ENCODE measurements around the gene G6PC3.
"Not testable (repeated sequence)": the region's sequence is repeated elsewhere in the genome, so short reads cannot be mapped to it uniquely, and the experiment has no call there.

The G6PC3 gene

GRCh38 chr17:44110011-44110686 is 39.6 kb downstream of the G6PC3 start:
- DNase-seq, result no peak

GRCh38 chr17:44110823-44111633 is 40.5 kb downstream of the G6PC3 start:
- DNase-seq, result peak; percentile 63 to 81

GRCh38 chr17:44111777-44112176 is 41.2 kb downstream of the G6PC3 start:
- no peak for DNase-seq

- DNase-seq, result no peak
Observed at GRCh38 chr17:44112284-44113280, 42.0 kb downstream of the G6PC3 start.

- DNase-seq, result no peak
Observed at GRCh38 chr17:44113382-44113781, 42.8 kb downstream of the G6PC3 start.

GRCh38 chr17:44113868-44114840 is 43.6 kb downstream of the G6PC3 start:
- DNase-seq, result no peak

GRCh38 chr17:44115585-44116415 is 45.3 kb downstream of the G6PC3 start:
- no peak for DNase-seq

GRCh38 chr17:44117351-44117750 is 46.8 kb downstream of the G6PC3 start:
- DNase-seq, result no peak

GRCh38 chr17:44118427-44119050 is 48.0 kb downstream of the G6PC3 start:
- DNase-seq, result no peak

GRCh38 chr17:44119062-44119461 is 48.5 kb downstream of the G6PC3 start:
- DNase-seq, result no peak

GRCh38 chr17:44119798-44120197 is 49.3 kb downstream of the G6PC3 start:
- no peak for DNase-seq

- DNase-seq, result not testable (repeated sequence)
Observed at GRCh38 chr17:44120281-44120680, 49.7 kb downstream of the G6PC3 start.

GRCh38 chr17:44120851-44121605 is 50.5 kb downstream of the G6PC3 start:
- no peak for DNase-seq

- DNase-seq, result no peak
Observed at GRCh38 chr17:44121997-44122815, 51.7 kb downstream of the G6PC3 start.

- DNase-seq, result peak in 1 of 2 donors; percentile 21
Observed at GRCh38 chr17:44122816-44123355, 52.4 kb downstream of the G6PC3 start.

- peak; percentile 94 to 96 for DNase-seq
Observed at GRCh38 chr17:44123356-44124117, 53.0 kb downstream of the G6PC3 start, which contains the start of gene HDAC5. TSS of gene HDAC5 (minus strand) at chr17:44123641. CDS start at chr17:44117515, 6,126 bp downstream.

- no peak for DNase-seq
Observed at GRCh38 chr17:44124118-44124438, 53.5 kb downstream of the G6PC3 start.
